UCSD-AML1 (cell line): ENCODE data around the gene TMEM187.

Source experiments
- DNase-seq: peaks from one replicate; lab custom pipeline; 2025; ENCODE audit not compliant: unreplicated experiment; lab: John Stamatoyannopoulos, UW

Gene TMEM187

DNA sequence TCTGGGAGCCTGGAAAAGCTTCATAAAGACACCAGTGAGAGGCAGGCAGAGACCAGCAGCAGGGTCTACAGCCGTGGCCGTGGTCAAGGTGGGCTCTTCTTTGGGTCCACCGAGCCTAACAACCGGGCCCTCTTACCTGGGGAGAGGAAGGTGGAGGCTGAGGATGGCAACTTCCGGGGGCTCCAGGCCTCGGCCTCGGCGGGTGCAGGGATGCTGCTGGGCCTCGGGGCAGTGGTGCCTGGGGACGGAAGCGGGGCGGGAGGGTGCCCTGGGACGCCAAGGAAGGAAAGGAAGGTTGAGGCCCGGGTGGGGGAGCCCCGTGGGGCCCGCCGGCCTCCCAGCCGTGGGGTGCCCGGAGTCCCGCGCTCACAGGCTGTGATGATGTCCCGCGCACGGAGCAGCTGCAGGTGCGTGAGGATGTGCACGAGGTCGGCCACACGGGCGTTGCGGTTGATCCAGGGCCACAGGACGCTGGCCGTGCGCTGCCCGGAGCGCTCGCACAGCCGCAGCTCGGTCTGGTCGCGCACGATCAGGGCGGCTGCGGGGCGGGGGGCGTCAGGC lies 46.6 kb downstream of the TMEM187 start:
- no peak for DNase-seq

DNA sequence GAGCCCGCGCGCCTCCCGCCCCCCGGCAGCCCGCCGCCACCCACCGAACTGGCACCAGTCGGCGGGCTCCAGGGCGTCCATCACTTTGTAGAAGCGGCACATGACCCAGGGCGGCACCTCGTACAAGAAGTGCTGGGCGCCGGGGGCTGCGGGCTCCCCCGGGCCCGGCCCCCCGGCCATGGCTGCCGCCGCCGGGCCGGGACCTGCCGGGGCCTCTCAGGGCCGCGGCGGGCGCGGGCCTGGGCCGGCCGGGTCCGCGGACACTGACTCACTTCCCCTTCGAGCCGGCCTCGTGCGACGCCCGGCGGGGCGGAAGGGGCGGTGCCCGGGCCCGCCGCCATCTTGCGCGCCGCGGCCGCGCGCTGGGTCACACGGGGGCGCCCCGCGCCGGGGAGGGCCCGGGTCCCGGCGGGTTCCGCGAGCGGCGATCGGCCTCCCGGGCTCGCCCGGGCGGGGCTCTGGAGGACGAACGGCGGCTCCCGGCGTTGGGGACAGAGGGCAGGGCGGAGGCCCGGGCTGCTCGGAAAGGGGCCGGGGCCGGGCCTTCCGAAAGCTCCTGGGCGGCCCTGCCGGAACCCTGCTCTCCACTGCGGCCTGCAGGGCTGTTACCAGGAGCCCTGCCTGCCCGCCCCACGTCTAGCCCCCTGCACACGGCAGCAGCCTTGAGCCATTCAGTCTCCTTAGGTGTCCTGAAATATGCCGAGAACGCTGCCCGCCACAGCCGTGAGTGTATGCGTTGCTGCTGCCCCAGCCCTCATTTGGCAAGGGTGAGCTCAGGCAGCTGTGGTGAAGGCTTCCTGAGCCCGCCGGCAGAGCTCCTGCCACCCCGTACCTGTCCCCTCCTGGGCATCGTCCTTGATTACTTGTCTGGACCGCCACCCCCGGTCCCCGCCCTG lies 47.3 kb downstream of the TMEM187 start, which contains the start of gene IRAK1:
TSS of gene IRAK1 (minus strand) at position 270 of the 896 bp plus-strand sequence. CDS start at position 180, 90 bp downstream.
- peak; percentile 70 for DNase-seq

DNA sequence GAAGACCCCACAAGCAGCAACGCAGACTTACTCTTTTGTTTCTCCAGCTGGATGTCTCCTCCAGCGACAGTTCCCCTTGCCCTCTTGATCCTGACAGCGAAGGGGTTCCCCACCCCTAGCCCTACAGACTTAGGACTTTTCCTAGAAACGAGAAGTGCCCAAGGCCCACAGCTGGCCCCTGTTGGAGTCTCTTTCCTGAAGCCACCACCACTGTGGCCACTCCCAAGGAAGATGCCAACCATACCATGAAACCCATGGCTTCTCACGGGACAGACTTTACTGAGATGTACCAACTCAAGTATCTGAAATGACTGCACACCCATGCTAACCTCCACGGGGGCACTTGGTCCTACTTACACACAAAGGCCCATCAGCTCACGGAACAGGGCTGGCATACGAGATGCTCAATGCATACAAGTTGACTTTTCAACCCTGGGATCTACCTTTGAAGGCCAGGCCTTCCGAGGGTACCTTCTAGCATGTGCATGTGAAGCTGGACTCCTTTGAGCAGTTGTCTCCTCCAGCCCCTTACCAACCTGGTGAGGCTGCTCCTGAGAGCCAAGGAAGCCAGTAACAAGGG lies 48.1 kb downstream of the TMEM187 start:
- DNase-seq: peak; percentile 61

DNA sequence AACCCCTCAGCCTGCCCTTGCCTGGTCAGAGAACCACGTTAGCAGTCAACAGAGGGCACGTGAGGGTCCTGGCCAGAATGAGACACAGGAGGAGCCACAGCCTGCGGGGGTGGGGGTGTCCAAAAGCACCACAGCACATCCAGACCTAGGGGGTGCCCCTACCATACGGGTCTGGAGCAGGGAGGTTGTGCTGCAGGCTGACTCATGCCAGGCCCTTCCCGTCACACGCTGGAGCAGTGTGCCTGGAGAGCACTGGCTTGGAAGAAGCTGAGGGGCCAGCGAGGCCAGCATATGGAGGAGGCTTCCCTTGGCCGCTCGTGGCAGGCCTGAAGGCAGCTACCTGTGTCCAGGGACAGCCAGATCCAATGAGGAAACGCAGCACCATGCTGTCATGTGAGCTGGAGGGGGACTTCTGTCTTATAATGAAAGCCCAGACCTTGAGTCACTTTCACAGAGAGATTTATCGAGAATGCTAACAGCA lies 48.6 kb downstream of the TMEM187 start:
- no peak for DNase-seq

DNA sequence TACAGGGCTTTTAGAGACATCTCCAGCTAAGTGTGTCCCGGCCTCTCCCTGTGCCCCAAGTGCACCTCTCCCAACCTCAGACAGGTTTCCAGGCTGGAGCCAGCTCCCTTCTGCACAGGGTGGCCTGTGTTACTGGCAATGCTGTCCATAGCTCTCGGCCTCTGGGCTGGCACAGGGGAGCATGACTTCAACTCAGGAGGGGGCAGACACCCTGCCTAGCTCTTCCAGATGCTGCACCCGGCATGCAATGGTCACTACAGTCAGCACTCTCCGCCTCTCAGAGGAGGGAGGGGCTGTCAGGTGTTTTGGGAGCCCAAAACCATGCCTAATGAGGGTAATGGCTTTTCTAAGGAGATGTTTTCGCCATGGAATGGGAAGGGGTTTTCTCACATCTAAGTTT lies 49.6 kb downstream of the TMEM187 start:
- no peak for DNase-seq

DNA sequence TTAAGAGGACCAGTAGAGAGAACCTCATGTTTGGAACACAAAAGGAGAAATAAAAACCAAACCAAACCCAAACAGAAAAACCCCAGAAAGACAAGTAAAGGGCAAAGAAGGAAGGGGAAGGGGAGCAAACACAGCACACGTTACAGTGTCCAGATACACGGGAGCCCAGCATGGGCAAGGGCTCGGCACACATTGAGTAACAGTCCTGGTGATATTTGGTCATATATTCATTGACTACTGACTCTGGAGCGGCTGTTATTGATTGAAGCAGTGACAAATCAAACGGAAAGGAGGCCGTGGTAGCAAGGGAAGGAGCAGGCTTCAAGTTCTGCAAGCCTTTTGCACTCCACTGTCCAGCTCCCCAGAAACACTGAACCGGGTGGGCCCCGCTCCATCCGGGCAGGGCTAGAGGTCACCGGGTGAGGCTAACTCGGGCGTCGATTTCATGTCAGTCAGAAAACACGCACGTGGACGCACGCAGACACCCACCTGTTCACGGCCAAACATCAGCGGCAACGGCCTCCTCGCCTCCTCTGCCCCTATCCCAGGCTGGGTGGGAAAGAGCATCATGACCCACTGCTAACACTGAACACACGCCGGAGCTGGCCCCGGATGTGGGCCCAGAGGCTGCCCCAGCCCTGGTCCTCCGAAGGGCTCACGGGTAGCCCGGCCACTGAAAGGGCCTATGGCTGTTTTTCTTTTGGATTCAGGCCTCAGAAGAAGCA lies 50.9 kb downstream of the TMEM187 start:
- no peak for DNase-seq

DNA sequence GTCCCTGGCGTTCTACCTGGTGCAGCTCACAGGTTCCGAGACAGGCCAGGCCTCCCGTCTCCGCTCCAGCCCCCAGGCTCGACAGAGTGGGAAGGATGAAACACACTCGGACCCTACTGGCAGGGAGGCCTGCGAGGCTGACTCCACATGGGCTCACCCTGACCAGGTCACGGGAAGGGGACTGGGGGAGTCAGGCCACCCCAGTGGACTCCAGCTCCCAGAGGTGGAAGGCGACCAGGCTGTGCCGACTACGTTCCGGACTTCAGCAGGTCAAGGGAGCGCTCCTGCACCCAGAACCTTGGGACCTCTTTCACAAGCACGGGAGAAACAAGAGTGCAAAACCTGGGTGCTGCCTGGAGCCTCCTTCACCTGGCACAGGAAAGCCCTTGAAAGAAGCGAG lies 51.7 kb downstream of the TMEM187 start:
- DNase-seq: no peak

DNA sequence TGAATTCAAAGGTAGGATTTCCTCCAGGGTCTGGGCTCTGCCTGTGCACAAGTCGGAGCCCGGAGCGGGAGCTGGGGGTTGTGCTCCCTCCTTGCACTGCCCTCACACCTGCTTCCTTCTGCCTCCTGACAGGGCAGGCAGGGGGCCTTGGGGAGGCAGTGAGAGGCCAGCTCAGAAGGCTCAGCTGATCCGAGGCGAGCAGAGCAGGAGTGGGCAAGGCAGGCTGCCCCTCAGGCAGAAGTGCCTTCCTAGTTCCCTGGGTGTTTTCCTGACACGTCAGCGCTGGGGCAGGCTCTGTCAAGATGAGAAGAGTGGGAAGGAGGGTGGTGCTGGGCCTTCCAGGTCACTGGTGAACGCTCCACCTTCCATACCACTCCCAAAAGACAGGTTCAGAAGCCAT lies 52.7 kb downstream of the TMEM187 start:
- DNase-seq: no peak

DNA sequence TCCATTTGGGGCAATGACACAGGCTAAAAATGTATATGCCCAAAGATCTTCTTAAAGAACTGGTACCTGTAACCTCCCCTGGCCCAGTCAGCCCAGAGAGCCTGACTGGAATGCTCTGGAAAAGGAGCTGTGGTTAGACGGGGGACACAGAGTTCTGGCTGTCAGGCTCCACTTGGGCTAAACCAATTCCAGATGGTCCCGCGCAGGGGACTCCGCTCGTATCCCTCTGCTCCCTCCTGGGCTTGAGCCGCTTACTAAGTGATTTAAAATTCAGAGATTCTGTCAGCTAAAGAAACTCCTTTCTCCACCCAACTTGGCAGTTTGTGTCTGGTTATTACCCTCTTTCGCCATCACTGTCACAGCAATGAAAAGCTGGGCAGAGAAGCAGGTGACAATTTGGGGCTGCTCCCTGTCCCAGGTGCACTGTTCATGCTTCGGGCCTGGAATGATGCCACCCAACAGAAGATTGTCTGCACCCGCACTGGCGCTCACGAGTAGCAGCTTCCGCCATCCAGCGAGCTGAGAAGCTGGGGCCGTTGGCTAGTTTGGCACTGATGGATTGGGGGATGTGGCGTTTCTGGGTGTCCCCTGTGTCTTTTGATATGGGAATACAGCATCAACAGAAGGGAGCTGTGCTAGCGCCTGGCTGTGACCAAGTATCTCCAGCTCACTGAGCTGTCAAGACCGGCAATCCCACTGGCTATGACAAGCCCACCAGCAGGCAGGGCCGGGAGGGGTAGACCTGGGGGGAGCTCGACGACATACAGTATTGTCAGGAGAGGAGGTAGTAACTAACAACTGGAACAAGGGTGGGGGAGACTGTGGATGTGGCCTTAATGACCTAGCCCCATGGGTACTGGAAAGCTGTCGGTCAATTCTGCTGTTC lies 53.8 kb downstream of the TMEM187 start:
- no peak for DNase-seq

DNA sequence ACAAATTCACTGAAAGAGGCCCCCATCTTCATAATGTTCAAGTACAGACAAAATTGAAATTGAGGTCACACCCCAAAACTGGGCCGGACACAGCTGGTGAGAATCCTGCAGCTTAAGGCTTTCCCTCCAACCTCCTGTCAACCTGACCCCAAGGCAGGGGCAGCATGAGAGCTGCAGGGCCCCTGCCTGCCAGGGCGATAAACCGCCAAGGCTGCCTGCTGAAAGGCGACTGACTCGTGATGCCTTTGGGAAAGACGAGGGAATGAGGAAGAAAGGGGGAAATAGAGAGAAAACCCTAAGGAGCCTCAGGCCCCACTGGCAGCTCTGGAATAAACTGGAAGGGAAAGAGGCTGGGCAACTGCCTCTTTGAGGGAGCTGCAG lies 54.5 kb downstream of the TMEM187 start:
- no peak for DNase-seq

DNA sequence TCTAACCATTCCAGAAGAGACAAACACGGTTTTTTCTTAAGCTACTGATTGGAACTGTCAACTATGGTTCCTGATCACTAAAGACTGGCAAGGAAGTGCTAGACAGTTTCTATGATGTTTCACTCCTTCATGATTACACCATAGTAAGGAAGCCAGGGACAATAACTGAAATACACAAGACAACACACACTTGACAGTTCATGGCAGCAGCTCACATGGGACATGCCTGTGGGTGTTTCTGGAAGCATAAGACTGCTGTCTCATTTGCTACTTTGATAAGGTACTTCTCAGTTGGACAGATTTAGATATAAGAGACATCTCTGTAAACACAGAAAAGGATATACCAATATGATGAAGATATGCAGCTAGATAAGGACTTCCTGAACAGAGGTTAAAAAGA lies 55.4 kb downstream of the TMEM187 start:
- DNase-seq: no peak

DNA sequence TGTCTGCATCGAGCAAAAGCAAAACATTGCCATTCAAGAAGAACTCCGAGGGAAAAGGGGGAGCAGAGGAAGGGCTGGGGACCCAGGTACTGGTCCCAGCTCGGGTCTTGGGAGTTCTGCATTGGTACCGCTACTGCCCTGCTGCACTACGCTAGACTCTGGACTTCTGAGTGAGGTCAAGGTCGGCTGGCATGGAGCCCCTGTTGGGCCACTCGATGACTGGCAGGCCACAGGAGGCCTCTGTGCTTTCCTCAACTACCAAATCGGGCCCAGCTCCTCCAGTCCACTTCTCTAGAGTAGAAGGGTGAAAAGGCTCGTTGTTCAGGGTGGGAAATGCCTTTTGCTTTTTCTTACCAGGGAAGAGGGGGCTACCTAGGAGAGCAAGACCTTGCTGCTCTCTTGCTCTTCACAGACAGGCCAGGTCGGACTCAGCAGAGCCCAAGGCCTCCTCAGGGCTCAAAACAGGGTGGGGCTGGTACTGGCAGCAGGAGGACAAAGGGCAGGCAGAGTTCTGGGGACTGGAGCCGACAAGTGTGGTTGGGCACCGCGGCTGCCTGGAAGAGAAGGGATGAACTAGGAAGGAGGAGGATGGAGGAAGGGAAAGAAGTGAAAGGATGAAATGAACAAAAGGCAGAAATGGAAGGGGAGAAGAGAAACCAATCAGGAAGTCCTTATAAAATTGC lies 56.1 kb downstream of the TMEM187 start:
- DNase-seq: no peak

DNA sequence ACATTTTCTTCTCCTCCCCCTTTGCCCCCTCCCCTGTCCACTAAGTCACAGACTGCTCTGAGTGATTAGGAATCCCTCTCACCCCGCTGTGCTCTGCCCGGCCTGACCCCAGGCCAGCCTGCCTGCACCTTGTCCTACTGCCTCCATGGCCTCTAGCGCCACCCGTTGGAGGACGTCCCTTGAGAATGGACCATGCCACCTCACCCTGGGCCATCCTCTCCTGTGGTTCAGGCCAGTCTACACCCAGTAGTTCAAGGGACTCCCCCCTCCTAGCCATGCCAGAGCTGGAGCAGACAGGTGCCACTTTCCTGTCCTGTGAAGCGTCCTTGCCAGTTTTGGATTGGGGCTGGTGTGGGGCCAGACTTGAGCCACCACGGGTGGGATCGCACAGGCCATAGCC lies 56.9 kb downstream of the TMEM187 start:
- no peak for DNase-seq

DNA sequence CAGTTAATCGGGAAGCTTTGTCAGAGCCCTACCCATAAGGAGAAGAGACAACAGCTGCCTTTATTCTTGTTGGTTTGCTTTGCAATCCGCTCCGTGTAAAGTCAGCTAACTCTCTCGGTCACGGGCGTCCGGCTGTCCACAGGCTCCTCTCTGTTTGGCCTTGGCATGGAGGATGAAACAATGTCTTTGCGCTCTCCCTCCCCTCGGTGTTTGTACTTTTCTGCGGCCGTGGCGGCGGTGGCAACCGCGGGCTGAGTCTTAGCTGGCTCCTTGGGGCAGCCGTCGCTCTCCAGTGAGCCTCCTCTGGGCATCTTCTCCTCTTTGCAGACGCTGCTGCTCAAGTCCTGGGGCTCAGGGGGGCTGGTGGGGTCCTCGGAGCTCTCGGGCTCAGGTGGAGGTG lies 57.7 kb downstream of the TMEM187 start:
- no peak for DNase-seq

DNA sequence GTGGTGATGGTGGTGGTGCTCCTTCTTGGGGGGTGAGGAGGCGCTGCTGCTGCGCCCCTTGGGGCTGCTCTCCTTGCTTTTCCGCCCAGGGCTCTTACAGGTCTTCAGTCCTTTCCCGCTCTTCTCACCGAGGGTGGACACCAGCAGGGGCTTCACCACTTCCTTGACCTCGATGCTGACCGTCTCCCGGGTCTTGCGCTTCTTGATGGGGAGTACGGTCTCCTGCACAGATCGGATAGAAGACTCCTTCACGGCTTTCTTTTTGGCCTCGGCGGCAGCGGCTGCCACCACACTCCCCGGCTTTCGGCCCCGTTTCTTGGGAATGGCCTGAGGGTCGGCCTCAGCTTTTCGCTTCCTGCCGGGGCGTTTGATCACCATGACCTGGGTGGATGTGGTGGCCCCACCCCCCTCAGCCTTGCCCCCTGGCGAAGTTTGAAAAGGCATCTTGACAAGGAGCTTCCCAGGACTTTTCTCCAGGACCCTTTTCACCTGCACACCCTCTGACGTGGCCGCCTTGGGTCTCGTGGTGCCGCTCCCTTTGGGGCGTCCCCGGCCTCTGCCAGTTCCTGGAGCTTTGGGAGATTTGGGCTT lies 58.3 kb downstream of the TMEM187 start:
- DNase-seq: no peak

DNA sequence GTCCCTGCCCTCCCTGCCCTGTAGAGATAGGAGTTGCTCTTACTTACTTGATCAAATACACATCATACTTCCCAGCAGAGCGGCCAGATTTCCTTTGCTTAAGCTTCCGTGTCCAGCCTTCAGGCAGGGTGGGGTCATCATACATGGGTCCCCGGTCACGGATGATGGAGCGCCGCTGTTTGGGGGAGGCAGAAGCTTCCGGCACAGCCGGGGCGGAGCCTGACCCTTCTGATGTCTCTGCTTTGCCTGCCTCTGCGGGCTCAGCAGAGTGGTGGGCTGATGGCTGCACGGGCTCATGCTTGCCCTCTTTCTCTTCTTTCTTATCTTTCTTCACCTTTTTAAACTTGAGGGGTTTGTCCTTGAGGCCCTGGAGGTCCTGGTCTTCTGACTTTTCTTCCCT lies 59.6 kb downstream of the TMEM187 start:
- no peak for DNase-seq

DNA sequence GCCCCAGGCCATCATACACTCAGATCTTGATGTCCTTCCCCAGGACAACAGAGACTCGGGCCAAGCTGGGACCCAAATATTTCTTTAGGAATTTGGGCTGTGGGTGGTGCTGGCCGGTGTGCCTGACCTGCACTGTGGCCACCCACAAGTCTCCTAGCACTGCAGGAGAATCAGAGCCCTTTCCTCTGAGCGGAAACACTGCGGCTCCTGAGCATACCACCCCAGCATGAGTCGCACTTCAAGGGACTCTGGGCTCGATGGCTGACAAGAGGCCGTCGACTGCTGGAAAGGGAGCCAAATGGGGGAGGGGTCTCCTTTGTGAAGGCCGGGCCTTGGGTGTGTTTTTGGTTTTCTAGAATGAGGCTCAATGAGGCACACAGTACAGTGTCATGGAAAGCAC lies 60.1 kb downstream of the TMEM187 start:
- DNase-seq: no peak
